IMR-90 (cell line): ENCODE results near the gene GPR3. TPM values are rescaled to one million over a fixed set of nuclear protein-coding genes. Genes with fewer than 3 reads are reported as not detected.

Experiments used
- ATAC-seq: fragments of 200-7000 bp; cut with Tn5 transposase; 2 replicates; pipeline ENCODE4 v1.9.1; 2020; ENCODE audit warnings: low read depth, mild to moderate bottlenecking, moderate library complexity
- BruUV-seq: library from RNA; stranded (reverse); fragments of 400-500 nt; replicated peaks from 2 replicates; lab custom pipeline; 2021; lab: Mats Ljungman, UMichigan
- CTCF ChIA-PET: fragments of 300-600 bp; formaldehyde crosslinking; extraction: SDS; loops from one replicate; lab custom pipeline; 2021; ENCODE audit warnings: antibody characterized with exemption; lab: Yijun Ruan, JAX
- POLR2A ChIA-PET: fragments of 300-600 bp; sonication (Branson Sonifier 250); formaldehyde crosslinking; loops from one replicate; lab custom pipeline; 2022; ENCODE audit warnings: antibody characterized with exemption; ENCODE audit not compliant: unreplicated experiment; lab: Charles Lee
- DNase-seq: peaks from one replicate; pipeline ENCODE4 v3.0.0; 2013
- H2AFZ ChIP-seq: replicated peaks from 2 replicates; pipeline ENCODE3; 2013; ENCODE audit warnings: low read length, mild to moderate bottlenecking; ENCODE audit not compliant: poor library complexity
- H2AK5ac ChIP-seq: 2 replicates; pipeline ENCODE4 v1.6.1; 2013; ENCODE audit warnings: low read depth, low read length, inconsistent platforms
- H2AK9ac ChIP-seq: replicated peaks from 2 replicates; pipeline ENCODE3; 2013; ENCODE audit warnings: mild to moderate bottlenecking, low read depth, low read length, moderate library complexity; ENCODE audit not compliant: poor library complexity
- H2BK120ac ChIP-seq: 2 replicates; pipeline ENCODE4 v1.6.1; 2013; ENCODE audit warnings: low read depth, low read length, inconsistent platforms
- H2BK15ac ChIP-seq: 3 replicates; pipeline ENCODE4 v1.6.1; 2013; ENCODE audit warnings: low read depth, low read length, inconsistent platforms
- H2BK20ac ChIP-seq: 2 replicates; pipeline ENCODE4 v1.6.1; 2013; ENCODE audit warnings: low read depth, mild to moderate bottlenecking, inconsistent platforms, low read length, moderate library complexity
- H2BK5ac ChIP-seq: 2 replicates; pipeline ENCODE4 v1.6.1; 2013; ENCODE audit warnings: mild to moderate bottlenecking, low read depth, low read length, inconsistent platforms; ENCODE audit not compliant: poor library complexity, severe bottlenecking
- H3K14ac ChIP-seq: replicated peaks from 2 replicates; pipeline ENCODE4 v1.6.1; 2013; ENCODE audit warnings: low read depth, low read length, inconsistent platforms
- H3K18ac ChIP-seq: 2 replicates; pipeline ENCODE4 v1.6.1; 2013; ENCODE audit warnings: low read depth, low read length, control low read depth
- H3K23ac ChIP-seq: 2 replicates; pipeline ENCODE4 v1.6.1; 2013; ENCODE audit warnings: low read depth, low read length, inconsistent platforms
- H3K27ac ChIP-seq: 2 replicates; pipeline ENCODE4 v1.5.1; 2013; ENCODE audit warnings: mild to moderate bottlenecking, control low read depth, low read length; ENCODE audit not compliant: insufficient read depth
- H3K27me3 ChIP-seq: 2 replicates; pipeline ENCODE4 v1.6.1; 2013; ENCODE audit warnings: low read length; ENCODE audit not compliant: control insufficient read depth, insufficient read depth
- H3K36me3 ChIP-seq: 2 replicates; pipeline ENCODE4 v1.6.1; 2013; ENCODE audit warnings: low read length, mixed read lengths; ENCODE audit not compliant: control insufficient read depth, insufficient read depth
- H3K4ac ChIP-seq: 2 replicates; pipeline ENCODE4 v1.6.1; 2013; ENCODE audit warnings: low read depth, low read length, inconsistent platforms
- H3K4me1 ChIP-seq: 2 replicates; pipeline ENCODE4 v1.6.1; 2013; ENCODE audit warnings: low read length, mixed read lengths; ENCODE audit not compliant: control insufficient read depth, insufficient read depth
- H3K4me2 ChIP-seq: 2 replicates; pipeline ENCODE4 v1.6.1; 2013; ENCODE audit warnings: low read depth, mild to moderate bottlenecking, control low read depth, low read length, moderate library complexity
- H3K4me3 ChIP-seq: 2 replicates; pipeline ENCODE4 v1.5.1; 2013; ENCODE audit warnings: low read depth, mild to moderate bottlenecking, control low read depth, low read length, moderate library complexity; ENCODE audit not compliant: insufficient read depth
- H3K56ac ChIP-seq: 2 replicates; pipeline ENCODE4 v1.6.1; 2013; ENCODE audit warnings: low read length, inconsistent platforms; ENCODE audit not compliant: insufficient read depth; ENCODE audit errors: extremely low read depth
- H3K79me1 ChIP-seq, 2 experiments: 2 replicates each; pipeline ENCODE4 v1.6.1; 2013; ENCODE audit warnings: low read length in 2 of 2, inconsistent platforms in 1 of 2, low read depth in 1 of 2
- H3K9ac ChIP-seq: 2 replicates; pipeline ENCODE4 v1.6.1; 2013; ENCODE audit warnings: low read depth, low read length, control low read depth
- H3K9me1 ChIP-seq: 2 replicates; pipeline ENCODE4 v1.6.1; 2013; ENCODE audit warnings: low read length, inconsistent platforms; ENCODE audit not compliant: insufficient read depth
- H3K9me3 ChIP-seq: 2 replicates; pipeline ENCODE4 v1.6.1; 2013; ENCODE audit warnings: low read length; ENCODE audit not compliant: control insufficient read depth, insufficient read depth
- H4K20me1 ChIP-seq: 2 replicates; pipeline ENCODE4 v1.6.1; 2013; ENCODE audit warnings: low read length, inconsistent platforms; ENCODE audit not compliant: insufficient read depth
- H4K5ac ChIP-seq: 2 replicates; pipeline ENCODE4 v1.6.1; 2013; ENCODE audit warnings: mild to moderate bottlenecking, low read depth, low read length, control low read depth
- H4K8ac ChIP-seq, 2 experiments: 2 replicates each; pipeline ENCODE4 v1.6.1; 2013; ENCODE audit warnings: low read depth in 2 of 2, low read length in 2 of 2, control low read depth in 1 of 2, inconsistent platforms in 1 of 2
- H4K91ac ChIP-seq: 2 replicates; pipeline ENCODE4 v1.6.1; 2013; ENCODE audit warnings: low read depth, low read length, inconsistent platforms; ENCODE audit not compliant: insufficient read depth
- CHD1 ChIP-seq: IDR thresholded peaks from 2 replicates; pipeline ENCODE4 v1.6.1; 2012; ENCODE audit warnings: low read depth, low read length, improper control_type of control experiment
- FOS ChIP-seq: fragments of 150-350 bp; IDR thresholded peaks from 2 replicates; pipeline ENCODE4 v1.6.1; 2016; ENCODE audit warnings: low read depth, low read length
- NFE2L2 ChIP-seq: fragments of 150-350 bp; IDR thresholded peaks from 2 replicates; pipeline ENCODE4 v1.6.1; 2016; ENCODE audit warnings: low read depth, mild to moderate bottlenecking, low read length
- POLR2A ChIP-seq: IDR thresholded peaks from 2 replicates; pipeline ENCODE4 v1.6.1; 2012; ENCODE audit warnings: mild to moderate bottlenecking, low read depth, low read length
- RAD21 ChIP-seq: IDR thresholded peaks from 2 replicates; pipeline ENCODE4 v1.6.1; 2012; ENCODE audit warnings: low read length, improper control_type of control experiment
- RCOR1 ChIP-seq: IDR thresholded peaks from 2 replicates; pipeline ENCODE4 v1.6.1; 2012; ENCODE audit warnings: mild to moderate bottlenecking, low read length, improper control_type of control experiment; ENCODE audit not compliant: insufficient replicate concordance
- RFX5 ChIP-seq: IDR thresholded peaks from 2 replicates; pipeline ENCODE4 v1.8.0; 2012; ENCODE audit warnings: low read depth, mild to moderate bottlenecking, low read length, moderate library complexity
- SMC3 ChIP-seq: fragments of 150-350 bp; IDR thresholded peaks from 2 replicates; pipeline ENCODE4 v1.6.1; 2016; ENCODE audit warnings: low read depth, mild to moderate bottlenecking, antibody characterized with exemption, low read length, moderate library complexity
- WGBS, 2 experiments: methylation state at CpG; one replicate each; pipeline versions ENCODE4 v1.1.5 to v1.1.7; 2013; ENCODE audit warnings: missing lambda C conversion rate in 2 of 2; ENCODE audit not compliant: insufficient read length in 1 of 2; ENCODE audit errors: extremely low coverage in 2 of 2; 5-methylcytosine and 5-hydroxymethylcytosine counted together
- dilution Hi-C: fragments of 300-500 bp; cut with HindIII; formaldehyde crosslinking; loops from one replicate; pipeline ENCODE4 v1.14.3; 2018; ENCODE audit warnings: low sequenced_read_pairs; ENCODE audit not compliant: unreplicated experiment
- in situ Hi-C: fragments of 300-500 bp; cut with MboI; formaldehyde crosslinking; loops from 3 replicates; pipeline ENCODE4 v1.14.3; 2019; ENCODE audit warnings: low sequenced_read_pairs, inconsistent platforms, mixed read lengths
- intact Hi-C: fragments of 100-400 bp; cut with micrococcal nuclease; formaldehyde crosslinking; loops from 2 replicates; pipeline ENCODE4 v1.10.0; 2022
- polyA plus RNA-seq, 3 experiments: library from polyadenylated mRNA; depleted of rRNA; stranded (reverse); fragments of >200 nt; gene quantifications; 2 replicates each; pipeline ENCODE4 v1.2.3, GENCODE V29; 2012; ENCODE audit warnings: low replicate concordance in 1 of 3
- total RNA-seq: library from RNA; depleted of rRNA; stranded (reverse); fragments of >200 nt; gene quantifications from 2 replicates; pipeline ENCODE4 v1.2.3, GENCODE V29; 2012
- TF ChIP-seq, protein P1 (sequence below): conservative IDR thresholded peaks from 2 replicates; pipeline ENCODE4 v1.5.1; 2012; ENCODE audit warnings: mild to moderate bottlenecking, low read depth, low read length, improper control_type of control experiment

GPR3 gene
- total and polyA plus RNA-seq, 2 of the 4 experiments (the other 2 are of a cell fraction) = 0.72 to 4.8 TPM

DNA sequence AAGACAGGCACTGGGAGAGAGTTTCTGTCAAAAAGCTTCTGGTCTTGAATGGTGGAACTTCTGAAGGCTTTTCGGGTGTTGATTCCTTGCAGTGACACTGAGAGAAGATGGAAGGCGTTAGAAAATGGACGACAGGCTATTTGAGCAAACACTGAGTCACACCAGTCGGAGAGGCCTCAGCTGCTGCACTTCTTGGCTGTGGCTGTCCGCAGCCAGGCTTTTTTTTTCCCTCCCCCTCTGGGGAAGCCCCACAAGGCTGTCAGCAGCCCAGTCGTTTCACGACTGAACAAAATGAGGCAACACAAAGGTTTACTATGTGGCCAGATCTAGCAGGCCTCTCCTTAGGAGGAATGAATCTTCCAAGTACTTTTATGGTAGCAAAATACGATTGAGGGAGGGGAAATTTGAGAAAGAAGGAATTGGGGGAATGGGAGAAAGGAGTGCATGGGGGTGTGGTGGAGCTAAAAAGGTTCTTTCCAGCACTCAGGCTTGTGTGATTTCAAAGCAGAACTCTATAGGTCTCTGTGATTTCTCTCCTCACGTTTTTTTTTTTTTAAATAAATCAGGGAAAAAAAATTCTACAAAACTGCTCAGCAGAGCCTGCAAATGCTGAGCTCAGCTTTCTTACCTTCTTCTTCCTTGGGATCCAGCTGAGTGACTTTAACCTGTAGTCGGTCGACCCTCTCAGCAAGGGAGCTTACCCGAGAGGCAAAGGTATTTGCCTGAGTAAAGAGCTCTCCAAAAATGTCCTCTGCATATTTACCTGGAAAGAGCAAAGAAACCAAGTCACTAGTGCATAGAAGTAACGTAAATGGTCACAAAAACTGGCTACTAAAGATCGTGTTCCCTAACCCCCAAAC lies 26.1 kb downstream of the GPR3 start (continued):
- TF ChIP-seq FOS (peak; percentile 79), RAD21 (peak; percentile 41), RFX5 (no peak), POLR2A (no peak), NFE2L2 (no peak)

DNA sequence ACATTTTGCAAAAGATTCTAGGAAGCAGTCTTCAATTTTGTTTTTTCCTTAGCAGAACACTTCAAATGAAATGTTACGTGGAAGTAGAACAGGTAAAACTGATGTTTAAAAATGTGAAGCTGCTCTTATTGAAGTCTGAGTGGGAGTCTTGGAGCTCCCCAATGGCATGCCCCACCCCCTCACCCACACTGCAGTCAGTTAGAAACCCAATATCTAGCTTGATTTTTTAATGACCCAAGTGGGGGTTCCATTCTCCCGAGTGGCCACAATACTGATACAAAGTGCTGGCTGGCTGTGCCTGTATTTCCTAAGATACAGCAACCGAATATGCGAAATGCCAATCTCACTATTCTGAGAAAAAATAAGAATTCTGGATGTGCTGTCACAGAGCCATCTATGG lies 31.3 kb downstream of the GPR3 start:
- no peak overlapping the region for H4K91ac ChIP-seq
- no peak overlapping the region for H3K4me2 ChIP-seq
- H3K27ac ChIP-seq = no peak overlapping the region
- H2BK15ac ChIP-seq = no peak overlapping the region
- WGBS, 2 experiments = 83% methylated on average over 1 of the region's 4 CpGs; no CpG with 5 or more reads in 1 of the 2 experiments
- no peak for DNase-seq
- H2AK9ac ChIP-seq = no peak overlapping the region
- H3K9me1 ChIP-seq = peaks cover 23% of the 10 kb centered on the region
- no peak overlapping the region for H3K56ac ChIP-seq
- peaks cover 7% of the 10 kb centered on the region for H4K20me1 ChIP-seq
- H2AK5ac ChIP-seq = no peak overlapping the region
- no peak overlapping the region for H3K4ac ChIP-seq
- POLR2A ChIA-PET = no interaction called here
- no peak overlapping the region for H2BK5ac ChIP-seq
- no peak overlapping the region for H3K9ac ChIP-seq
- CTCF ChIA-PET = interaction anchor here (0.5 kb wide), 1 partner anchor 110 kb away, joined by 3 read pairs; no protein-coding TSS in a partner anchor
- H3K4me1 ChIP-seq = peaks cover 10% of the 10 kb centered on the region
- BruUV-seq = no TSS peak
- intact Hi-C loops (no loop called here), dilution Hi-C loops (no loop called here), in situ Hi-C loops (no loop called here)
- no peak for ATAC-seq
- no peaks in the 10 kb centered on the region for H3K9me3 ChIP-seq
- no peak overlapping the region for H2AFZ ChIP-seq
- H3K23ac ChIP-seq = no peak overlapping the region
- no peak overlapping the region for H3K18ac ChIP-seq
- no peak overlapping the region for H2BK120ac ChIP-seq
- peaks cover 16% of the 10 kb centered on the region for H3K36me3 ChIP-seq
- H3K27me3 ChIP-seq = no peaks in the 10 kb centered on the region
- no peak overlapping the region for H3K4me3 ChIP-seq
- H4K5ac ChIP-seq = no peak overlapping the region
- no peak overlapping the region for H2BK20ac ChIP-seq
- H3K79me1 ChIP-seq = peaks cover 48 to 77% of the 10 kb centered on the region in 2 experiments
- H3K14ac ChIP-seq = no peak overlapping the region
- no peak for TF ChIP-seq SMC3
- no peak for TF ChIP-seq CHD1
- TF ChIP-seq, protein P1, sequence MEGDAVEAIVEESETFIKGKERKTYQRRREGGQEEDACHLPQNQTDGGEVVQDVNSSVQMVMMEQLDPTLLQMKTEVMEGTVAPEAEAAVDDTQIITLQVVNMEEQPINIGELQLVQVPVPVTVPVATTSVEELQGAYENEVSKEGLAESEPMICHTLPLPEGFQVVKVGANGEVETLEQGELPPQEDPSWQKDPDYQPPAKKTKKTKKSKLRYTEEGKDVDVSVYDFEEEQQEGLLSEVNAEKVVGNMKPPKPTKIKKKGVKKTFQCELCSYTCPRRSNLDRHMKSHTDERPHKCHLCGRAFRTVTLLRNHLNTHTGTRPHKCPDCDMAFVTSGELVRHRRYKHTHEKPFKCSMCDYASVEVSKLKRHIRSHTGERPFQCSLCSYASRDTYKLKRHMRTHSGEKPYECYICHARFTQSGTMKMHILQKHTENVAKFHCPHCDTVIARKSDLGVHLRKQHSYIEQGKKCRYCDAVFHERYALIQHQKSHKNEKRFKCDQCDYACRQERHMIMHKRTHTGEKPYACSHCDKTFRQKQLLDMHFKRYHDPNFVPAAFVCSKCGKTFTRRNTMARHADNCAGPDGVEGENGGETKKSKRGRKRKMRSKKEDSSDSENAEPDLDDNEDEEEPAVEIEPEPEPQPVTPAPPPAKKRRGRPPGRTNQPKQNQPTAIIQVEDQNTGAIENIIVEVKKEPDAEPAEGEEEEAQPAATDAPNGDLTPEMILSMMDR = no peak
- no peak for TF ChIP-seq RCOR1
- no peak for TF ChIP-seq NFE2L2
- H4K8ac ChIP-seq = no peak overlapping the region
